ENCODE measurements around the gene TFAP2E. TPM values are rescaled to one million over a fixed set of nuclear protein-coding genes. Genes with fewer than 3 reads are reported as not detected.

Gene TFAP2E
- total and polyA plus RNA-seq, 9 donors, result 0.24 to 1.6 (median 1.1) TPM

GRCh38 chr1:35568975-35569395 lies 4.1 kb upstream of the TFAP2E start:
- H3K27ac ChIP-seq, result no peak overlapping the region

GRCh38 chr1:35569936-35570335 lies 3.2 kb upstream of the TFAP2E start:
- intact Hi-C loops (cut with DNase I), result loop anchor here (2.0 to 10.0 kb wide), 4 partner anchors 118 to 375 kb away; partner anchors contain the start of gene SFPQ (in 1 of the 4)
- WGBS, 3 donors, result 59 to 89% (median 81%) methylated on average over 1 of the region's 1 CpG
- Histone ChIP-seq H3K27ac (no peak overlapping the region), H3K27me3 (no peaks in the 10 kb centered on the region), H3K36me3 (no peaks in the 10 kb centered on the region), H3K4me1 (ENCODE audit: insufficient read depth) (peaks cover 6% of the 10 kb centered on the region), H3K9me3 (no peaks in the 10 kb centered on the region), H3K4me3 (no peak overlapping the region)
- TF ChIP-seq EP300 (IDR thresholded peaks at IDR 0.05) (no peak), POLR2A (IDR thresholded peaks at IDR 0.05) (no peak)
- TF ChIP-seq, protein P1, sequence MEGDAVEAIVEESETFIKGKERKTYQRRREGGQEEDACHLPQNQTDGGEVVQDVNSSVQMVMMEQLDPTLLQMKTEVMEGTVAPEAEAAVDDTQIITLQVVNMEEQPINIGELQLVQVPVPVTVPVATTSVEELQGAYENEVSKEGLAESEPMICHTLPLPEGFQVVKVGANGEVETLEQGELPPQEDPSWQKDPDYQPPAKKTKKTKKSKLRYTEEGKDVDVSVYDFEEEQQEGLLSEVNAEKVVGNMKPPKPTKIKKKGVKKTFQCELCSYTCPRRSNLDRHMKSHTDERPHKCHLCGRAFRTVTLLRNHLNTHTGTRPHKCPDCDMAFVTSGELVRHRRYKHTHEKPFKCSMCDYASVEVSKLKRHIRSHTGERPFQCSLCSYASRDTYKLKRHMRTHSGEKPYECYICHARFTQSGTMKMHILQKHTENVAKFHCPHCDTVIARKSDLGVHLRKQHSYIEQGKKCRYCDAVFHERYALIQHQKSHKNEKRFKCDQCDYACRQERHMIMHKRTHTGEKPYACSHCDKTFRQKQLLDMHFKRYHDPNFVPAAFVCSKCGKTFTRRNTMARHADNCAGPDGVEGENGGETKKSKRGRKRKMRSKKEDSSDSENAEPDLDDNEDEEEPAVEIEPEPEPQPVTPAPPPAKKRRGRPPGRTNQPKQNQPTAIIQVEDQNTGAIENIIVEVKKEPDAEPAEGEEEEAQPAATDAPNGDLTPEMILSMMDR (IDR thresholded peaks at IDR 0.05), result no peak
- DNase-seq, result no peak

More at GRCh38 chr1:35568975-35569395, 4.1 kb upstream of the TFAP2E start:
- Histone ChIP-seq H3K9me3 (no peaks in the 10 kb centered on the region), H3K4me3 (no peak overlapping the region), H3K4me1 (ENCODE audit: insufficient read depth) (peaks cover 6% of the 10 kb centered on the region), H3K36me3 (no peaks in the 10 kb centered on the region), H3K27me3 (no peaks in the 10 kb centered on the region)
- no peak for TF ChIP-seq POLR2A (IDR thresholded peaks at IDR 0.05)
- TF ChIP-seq, protein P1 (IDR thresholded peaks at IDR 0.05), result peak in 1 of 3 donors; percentile 56
- TF ChIP-seq EP300 (IDR thresholded peaks at IDR 0.05), result no peak
- WGBS, 3 donors, result 19 to 24% (median 23%) methylated on average over 4 of the region's 4 CpGs
- peak in 3 of 5 donors; percentile 47 to 65 (median 48) for DNase-seq
- intact Hi-C loops (cut with DNase I), result loop anchor here in 3 of 4 donors (2.0 to 10.0 kb wide), 4 partner anchors 117 to 374 kb away; partner anchors contain the start of gene SFPQ (in 1 of the 3)

GRCh38 chr1:35570589-35571137 lies 2.5 kb upstream of the TFAP2E start:
- intact Hi-C loops (cut with DNase I), result loop anchor here in 1 of 4 donors (5.0 kb wide), 1 partner anchor 157 kb away; no protein-coding TSS in a partner anchor
- H3K36me3 ChIP-seq, result no peaks in the 10 kb centered on the region
- no peak overlapping the region for H3K4me3 ChIP-seq
- H3K27ac ChIP-seq, result no peak overlapping the region
- 87 to 93% (median 91%) methylated on average over 10 of the region's 10 CpGs for WGBS, 3 donors
- no peaks in the 10 kb centered on the region for H3K27me3 ChIP-seq
- no peak for DNase-seq
- peaks cover 6% of the 10 kb centered on the region for H3K4me1 ChIP-seq (ENCODE audit: insufficient read depth)
- no peaks in the 10 kb centered on the region for H3K9me3 ChIP-seq
- TF ChIP-seq, protein P1 (IDR thresholded peaks at IDR 0.05), result no peak
- TF ChIP-seq EP300 (IDR thresholded peaks at IDR 0.05) (no peak), POLR2A (IDR thresholded peaks at IDR 0.05) (no peak)

GRCh38 chr1:35571263-35571662 lies 1.9 kb upstream of the TFAP2E start:
- Histone ChIP-seq H3K4me1 (ENCODE audit: insufficient read depth) (peaks cover 6% of the 10 kb centered on the region), H3K9me3 (no peaks in the 10 kb centered on the region), H3K36me3 (no peaks in the 10 kb centered on the region), H3K27ac (no peak overlapping the region), H3K27me3 (no peaks in the 10 kb centered on the region), H3K4me3 (no peak overlapping the region)
- 91 to 93% (median 92%) methylated on average over 8 of the region's 8 CpGs for WGBS, 3 donors
- intact Hi-C loops (cut with DNase I), result loop anchor here in 1 of 4 donors (5.0 kb wide), 1 partner anchor 156 kb away; no protein-coding TSS in a partner anchor
- TF ChIP-seq POLR2A (IDR thresholded peaks at IDR 0.05), result no peak
- TF ChIP-seq, protein P1 (IDR thresholded peaks at IDR 0.05), result no peak
- no peak for TF ChIP-seq EP300 (IDR thresholded peaks at IDR 0.05)
- DNase-seq, result no peak

All from ovary (tissue), 9 donors.